HepG2 (cell line): ENCODE measurements around the gene NSMCE3. TPM values are rescaled to one million over a fixed set of nuclear protein-coding genes. Genes with fewer than 3 reads are reported as not detected.

ENCODE experiments used
- ATAC-seq: fragments of 200-7000 bp; cut with Tn5 transposase; 3 replicates; pipeline ENCODE4 v1.9.1; 2020; ENCODE audit warnings: mild to moderate bottlenecking, moderate library complexity
- BruUV-seq: library from RNA; stranded (reverse); fragments of 400-500 nt; replicated peaks from 2 replicates; lab custom pipeline; 2021; lab: Mats Ljungman, UMichigan
- CTCF ChIA-PET: fragments of 300-600 bp; formaldehyde crosslinking; extraction: SDS; loops from one replicate; lab custom pipeline; 2021; ENCODE audit warnings: low total read pairs, inconsistent platforms, low intra/inter-chr PET ratio; lab: Yijun Ruan, JAX
- POLR2A ChIA-PET: fragments of 350-600 bp; sonication (Branson Sonifier 250); formaldehyde crosslinking; loops from one replicate; lab custom pipeline; 2020; ENCODE audit warnings: antibody characterized with exemption, inconsistent platforms; lab: Yijun Ruan, JAX
- DNase-seq: peaks from one replicate; pipeline ENCODE4 v3.0.0-alpha.2; 2015; ENCODE audit warnings: low spot score
- FAIRE-seq: peaks from 3 replicates; lab custom pipeline; 2011; peaks lifted over from hg19 to GRCh38; lab: Jason Lieb, UNC
- H2AFZ ChIP-seq: one replicate; pipeline ENCODE4 v1.6.1; 2011; ENCODE audit warnings: low read length, inconsistent platforms
- H3K27ac ChIP-seq: fragments of 300-600 bp; 3 replicates; pipeline ENCODE4 v1.8.0; 2011; ENCODE audit warnings: mixed run types, mild to moderate bottlenecking, mixed read lengths, low read length, inconsistent platforms; ENCODE audit not compliant: insufficient read depth; ENCODE audit errors: extremely low read length
- H3K27me3 ChIP-seq, 2 experiments: fragments of 200-600 bp in 1 of 2; 2 replicates in 1 of 2; 3 replicates in 1 of 2; pipeline versions ENCODE4 v1.6.0 to v1.8.0; 2011; ENCODE audit warnings: low read length in 2 of 2, mild to moderate bottlenecking in 2 of 2, moderate library complexity in 2 of 2, inconsistent platforms in 1 of 2; ENCODE audit not compliant: insufficient read depth in 2 of 2, control insufficient read depth in 1 of 2
- H3K36me3 ChIP-seq, 2 experiments: fragments of 200-600 bp in 1 of 2; replicated peaks in 1 of 2; 2 replicates in 1 of 2; 3 replicates in 1 of 2; pipeline versions ENCODE4 v1.5.1 to v1.8.0; 2011; ENCODE audit warnings: low read length in 2 of 2, inconsistent platforms in 1 of 2; ENCODE audit not compliant: insufficient read depth in 2 of 2, control insufficient read depth in 1 of 2
- H3K4me1 ChIP-seq: 2 replicates; pipeline ENCODE4 v1.5.1; 2012; ENCODE audit warnings: low read length, inconsistent platforms; ENCODE audit not compliant: insufficient read depth
- H3K4me2 ChIP-seq: 2 replicates; pipeline ENCODE4 v1.6.0; 2011; ENCODE audit warnings: low read depth, low read length, inconsistent platforms
- H3K4me3 ChIP-seq, 3 experiments: fragments of 200-600 bp in 1 of 3; sonication (generic), shearing (Covaris generic) in 1 of 3; replicated peaks in 1 of 3; 2 replicates each; pipeline ENCODE4 v1.5.1; 2011 to 2016; ENCODE audit warnings: low read length in 3 of 3, inconsistent platforms in 2 of 3, low read depth in 2 of 3, mild to moderate bottlenecking in 2 of 3, control low read depth in 1 of 3, mixed read lengths in 1 of 3; ENCODE audit not compliant: insufficient read depth in 1 of 3
- H3K79me2 ChIP-seq: one replicate; pipeline ENCODE4 v1.6.1; 2011; ENCODE audit warnings: low read length, inconsistent platforms; ENCODE audit not compliant: insufficient read depth
- H3K9ac ChIP-seq: 2 replicates; pipeline ENCODE4 v1.6.0; 2011; ENCODE audit warnings: mild to moderate bottlenecking, low read depth, low read length, inconsistent platforms; ENCODE audit not compliant: insufficient read depth
- H3K9me3 ChIP-seq: 2 replicates; pipeline ENCODE4 v1.5.1; 2012; ENCODE audit warnings: mild to moderate bottlenecking, low read length
- H4K20me1 ChIP-seq: 2 replicates; pipeline ENCODE4 v1.6.0; 2011; ENCODE audit warnings: inconsistent platforms, mild to moderate bottlenecking, low read length, moderate library complexity; ENCODE audit not compliant: insufficient read depth
- CCAR2 ChIP-seq: fragments of 200-400 bp; formaldehyde crosslinking; optimal IDR thresholded peaks from 2 replicates; pipeline ENCODE3; 2018; ENCODE audit warnings: low read depth, mild to moderate bottlenecking, low read length, moderate library complexity
- HOXA9 ChIP-seq: sonication (generic); formaldehyde crosslinking; IDR thresholded peaks from 2 replicates; pipeline ENCODE4 v1.8.1; 2022; ENCODE audit warnings: missing genetic modification reagents, mild to moderate bottlenecking, moderate library complexity, borderline replicate concordance
- KLF6 ChIP-seq: IDR thresholded peaks from 2 replicates; pipeline ENCODE4 v1.8.0; 2016; ENCODE audit warnings: missing biosample characterization, missing genetic modification reagents
- TAF15 ChIP-seq: fragments of 200-400 bp; formaldehyde crosslinking; IDR thresholded peaks from one replicate; pipeline ENCODE4 v1.6.1; 2018; ENCODE audit warnings: mild to moderate bottlenecking, low read depth, low read length; ENCODE audit not compliant: poor library complexity, severe bottlenecking
- THRA ChIP-seq: sonication (generic); formaldehyde crosslinking; IDR thresholded peaks from 2 replicates; pipeline ENCODE4 v1.4.0; 2020; ENCODE audit warnings: missing genetic modification reagents, borderline replicate concordance
- ZBTB20 ChIP-seq: sonication (generic); formaldehyde crosslinking; IDR thresholded peaks from 2 replicates; pipeline ENCODE4 v1.8.1; 2023; ENCODE audit warnings: missing genetic modification reagents, low read depth, mild to moderate bottlenecking, borderline replicate concordance
- ZMAT3 ChIP-seq: sonication (generic); formaldehyde crosslinking; conservative IDR thresholded peaks from 2 replicates; pipeline ENCODE4 v1.7.0; 2021; ENCODE audit warnings: missing genetic modification reagents
- ZMYM4 ChIP-seq: sonication (generic); formaldehyde crosslinking; IDR thresholded peaks from 2 replicates; pipeline ENCODE4 v1.8.1; 2023; ENCODE audit warnings: mild to moderate bottlenecking, missing genetic modification reagents
- ZNF253 ChIP-seq: sonication (generic); formaldehyde crosslinking; IDR thresholded peaks from 2 replicates; pipeline ENCODE4 v1.8.0; 2022; ENCODE audit warnings: mild to moderate bottlenecking, missing genetic modification reagents, borderline replicate concordance
- ZNF329 ChIP-seq: sonication (generic); formaldehyde crosslinking; IDR thresholded peaks from 2 replicates; pipeline ENCODE4 v1.9.0; 2021; ENCODE audit warnings: low read depth, mild to moderate bottlenecking, missing genetic modification reagents
- ZNF432 ChIP-seq: sonication (generic); formaldehyde crosslinking; IDR thresholded peaks from 2 replicates; pipeline ENCODE4 v1.5.0; 2020; ENCODE audit warnings: missing genetic modification reagents, mild to moderate bottlenecking, borderline replicate concordance
- ZNF850 ChIP-seq: sonication (generic); formaldehyde crosslinking; conservative IDR thresholded peaks from 2 replicates; pipeline ENCODE4 v1.9.0; 2021; ENCODE audit warnings: mild to moderate bottlenecking, missing genetic modification reagents
- in situ Hi-C: cut with HindIII; loops from 2 replicates; pipeline ENCODE4 v1.10.0; 2017; ENCODE audit warnings: low pct_unique_long_range_greater_than_20kb; ENCODE audit not compliant: extremely low pct_ligation_motif_present
- intact Hi-C: fragments of 100-400 bp; cut with micrococcal nuclease; formaldehyde crosslinking; loops from one replicate; pipeline ENCODE4 v1.10.0; 2022; ENCODE audit not compliant: unreplicated experiment
- polyA plus RNA-seq, 8 experiments: library from polyadenylated mRNA; depleted of rRNA in 3 of 8; stranded (reverse) in 7 of 8; unstranded in 1 of 8; fragments of >200 nt; fragmentation: Illumina TruSeq in 4 of 8; extraction: Trizol in 4 of 8; gene quantifications; 2 replicates each; pipeline versions ENCODE4 v1.2.1 to v1.2.3, GENCODE V29; 2011 to 2016; ENCODE audit warnings: low read depth in 4 of 8, missing spikeins in 1 of 8, mixed read lengths in 1 of 8; ENCODE audit not compliant: insufficient read depth in 1 of 8
- total RNA-seq, 5 experiments: library from RNA; depleted of rRNA; stranded (reverse); fragments of >200 nt; fragmentation: Illumina TruSeq; extraction: Trizol; gene quantifications; 2 replicates each; pipeline ENCODE4 v1.2.3, GENCODE V29; 2016; ENCODE audit warnings: low read depth in 1 of 5
- TF ChIP-seq, protein P1 (sequence below): sonication (generic); formaldehyde crosslinking; IDR thresholded peaks from 2 replicates; pipeline ENCODE4 v1.9.0; 2021; ENCODE audit warnings: missing genetic modification reagents, borderline replicate concordance
- TF ChIP-seq, protein P2 (sequence below): sonication (generic); formaldehyde crosslinking; IDR thresholded peaks from 2 replicates; pipeline ENCODE4 v1.9.0; 2021; ENCODE audit warnings: mild to moderate bottlenecking, missing genetic modification reagents

The NSMCE3 gene
- total and polyA plus RNA-seq, 2 of the 13 experiments (the other 11 are each of a cell fraction or from before 2014, with no cell fraction given), result 3.0 to 3.7 TPM

GRCh38 chr15:29252234-29252633 is 17.4 kb downstream of the NSMCE3 start:
- Histone ChIP-seq H3K79me2 (no peaks in the 10 kb centered on the region), H3K27ac (no peak overlapping the region), H3K9me3 (no peaks in the 10 kb centered on the region), H4K20me1 (no peaks in the 10 kb centered on the region), H3K4me3 (no peak overlapping the region), H3K36me3 (no peaks in the 10 kb centered on the region), H3K4me1 (no peaks in the 10 kb centered on the region), H3K4me2 (no peak overlapping the region), H3K27me3 (no peaks in the 10 kb centered on the region), H3K9ac (no peak overlapping the region), H2AFZ (no peak overlapping the region)
- intact Hi-C loops, result no loop called here
- ChIA-PET POLR2A (no interaction called here), CTCF (no interaction called here)
- ATAC-seq, result no peak
- in situ Hi-C loops, result no loop called here
- no peak for FAIRE-seq
- no TSS peak for BruUV-seq
- DNase-seq, result no peak
- no peak for TF ChIP-seq ZNF329 (CRISPR knock-in tag)
- no peak for TF ChIP-seq THRA (CRISPR knock-in tag)
- no peak for TF ChIP-seq CCAR2
- TF ChIP-seq TAF15, result no peak
- no peak for TF ChIP-seq ZBTB20 (CRISPR knock-in tag)
- no peak for TF ChIP-seq KLF6 (CRISPR knock-in tag)
- TF ChIP-seq ZNF253 (CRISPR knock-in tag), result no peak
- no peak for TF ChIP-seq HOXA9
- TF ChIP-seq, protein P1, sequence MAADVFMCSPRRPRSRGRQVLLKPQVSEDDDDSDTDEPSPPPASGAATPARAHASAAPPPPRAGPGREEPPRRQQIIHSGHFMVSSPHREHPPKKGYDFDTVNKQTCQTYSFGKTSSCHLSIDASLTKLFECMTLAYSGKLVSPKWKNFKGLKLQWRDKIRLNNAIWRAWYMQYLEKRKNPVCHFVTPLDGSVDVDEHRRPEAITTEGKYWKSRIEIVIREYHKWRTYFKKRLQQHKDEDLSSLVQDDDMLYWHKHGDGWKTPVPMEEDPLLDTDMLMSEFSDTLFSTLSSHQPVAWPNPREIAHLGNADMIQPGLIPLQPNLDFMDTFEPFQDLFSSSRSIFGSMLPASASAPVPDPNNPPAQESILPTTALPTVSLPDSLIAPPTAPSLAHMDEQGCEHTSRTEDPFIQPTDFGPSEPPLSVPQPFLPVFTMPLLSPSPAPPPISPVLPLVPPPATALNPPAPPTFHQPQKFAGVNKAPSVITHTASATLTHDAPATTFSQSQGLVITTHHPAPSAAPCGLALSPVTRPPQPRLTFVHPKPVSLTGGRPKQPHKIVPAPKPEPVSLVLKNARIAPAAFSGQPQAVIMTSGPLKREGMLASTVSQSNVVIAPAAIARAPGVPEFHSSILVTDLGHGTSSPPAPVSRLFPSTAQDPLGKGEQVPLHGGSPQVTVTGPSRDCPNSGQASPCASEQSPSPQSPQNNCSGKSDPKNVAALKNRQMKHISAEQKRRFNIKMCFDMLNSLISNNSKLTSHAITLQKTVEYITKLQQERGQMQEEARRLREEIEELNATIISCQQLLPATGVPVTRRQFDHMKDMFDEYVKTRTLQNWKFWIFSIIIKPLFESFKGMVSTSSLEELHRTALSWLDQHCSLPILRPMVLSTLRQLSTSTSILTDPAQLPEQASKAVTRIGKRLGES (CRISPR knock-in tag), result no peak
- TF ChIP-seq, protein P2, sequence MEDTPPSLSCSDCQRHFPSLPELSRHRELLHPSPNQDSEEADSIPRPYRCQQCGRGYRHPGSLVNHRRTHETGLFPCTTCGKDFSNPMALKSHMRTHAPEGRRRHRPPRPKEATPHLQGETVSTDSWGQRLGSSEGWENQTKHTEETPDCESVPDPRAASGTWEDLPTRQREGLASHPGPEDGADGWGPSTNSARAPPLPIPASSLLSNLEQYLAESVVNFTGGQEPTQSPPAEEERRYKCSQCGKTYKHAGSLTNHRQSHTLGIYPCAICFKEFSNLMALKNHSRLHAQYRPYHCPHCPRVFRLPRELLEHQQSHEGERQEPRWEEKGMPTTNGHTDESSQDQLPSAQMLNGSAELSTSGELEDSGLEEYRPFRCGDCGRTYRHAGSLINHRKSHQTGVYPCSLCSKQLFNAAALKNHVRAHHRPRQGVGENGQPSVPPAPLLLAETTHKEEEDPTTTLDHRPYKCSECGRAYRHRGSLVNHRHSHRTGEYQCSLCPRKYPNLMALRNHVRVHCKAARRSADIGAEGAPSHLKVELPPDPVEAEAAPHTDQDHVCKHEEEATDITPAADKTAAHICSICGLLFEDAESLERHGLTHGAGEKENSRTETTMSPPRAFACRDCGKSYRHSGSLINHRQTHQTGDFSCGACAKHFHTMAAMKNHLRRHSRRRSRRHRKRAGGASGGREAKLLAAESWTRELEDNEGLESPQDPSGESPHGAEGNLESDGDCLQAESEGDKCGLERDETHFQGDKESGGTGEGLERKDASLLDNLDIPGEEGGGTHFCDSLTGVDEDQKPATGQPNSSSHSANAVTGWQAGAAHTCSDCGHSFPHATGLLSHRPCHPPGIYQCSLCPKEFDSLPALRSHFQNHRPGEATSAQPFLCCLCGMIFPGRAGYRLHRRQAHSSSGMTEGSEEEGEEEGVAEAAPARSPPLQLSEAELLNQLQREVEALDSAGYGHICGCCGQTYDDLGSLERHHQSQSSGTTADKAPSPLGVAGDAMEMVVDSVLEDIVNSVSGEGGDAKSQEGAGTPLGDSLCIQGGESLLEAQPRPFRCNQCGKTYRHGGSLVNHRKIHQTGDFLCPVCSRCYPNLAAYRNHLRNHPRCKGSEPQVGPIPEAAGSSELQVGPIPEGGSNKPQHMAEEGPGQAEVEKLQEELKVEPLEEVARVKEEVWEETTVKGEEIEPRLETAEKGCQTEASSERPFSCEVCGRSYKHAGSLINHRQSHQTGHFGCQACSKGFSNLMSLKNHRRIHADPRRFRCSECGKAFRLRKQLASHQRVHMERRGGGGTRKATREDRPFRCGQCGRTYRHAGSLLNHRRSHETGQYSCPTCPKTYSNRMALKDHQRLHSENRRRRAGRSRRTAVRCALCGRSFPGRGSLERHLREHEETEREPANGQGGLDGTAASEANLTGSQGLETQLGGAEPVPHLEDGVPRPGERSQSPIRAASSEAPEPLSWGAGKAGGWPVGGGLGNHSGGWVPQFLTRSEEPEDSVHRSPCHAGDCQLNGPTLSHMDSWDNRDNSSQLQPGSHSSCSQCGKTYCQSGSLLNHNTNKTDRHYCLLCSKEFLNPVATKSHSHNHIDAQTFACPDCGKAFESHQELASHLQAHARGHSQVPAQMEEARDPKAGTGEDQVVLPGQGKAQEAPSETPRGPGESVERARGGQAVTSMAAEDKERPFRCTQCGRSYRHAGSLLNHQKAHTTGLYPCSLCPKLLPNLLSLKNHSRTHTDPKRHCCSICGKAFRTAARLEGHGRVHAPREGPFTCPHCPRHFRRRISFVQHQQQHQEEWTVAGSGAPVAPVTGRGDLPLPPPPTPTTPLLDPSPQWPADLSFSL (CRISPR knock-in tag), result no peak
- TF ChIP-seq ZMYM4, result no peak
- TF ChIP-seq ZNF850 (CRISPR knock-in tag), result no peak
- TF ChIP-seq ZMAT3 (CRISPR knock-in tag), result no peak
- no peak for TF ChIP-seq ZNF432 (CRISPR knock-in tag)
